ENCODE measurements around the gene DOCK10. TPM values are rescaled to one million over a fixed set of nuclear protein-coding genes. Genes with fewer than 3 reads are reported as not detected.

Gene DOCK10
- total RNA-seq, 2 donors from 2014 or later = 334 to 378 TPM

DNA sequence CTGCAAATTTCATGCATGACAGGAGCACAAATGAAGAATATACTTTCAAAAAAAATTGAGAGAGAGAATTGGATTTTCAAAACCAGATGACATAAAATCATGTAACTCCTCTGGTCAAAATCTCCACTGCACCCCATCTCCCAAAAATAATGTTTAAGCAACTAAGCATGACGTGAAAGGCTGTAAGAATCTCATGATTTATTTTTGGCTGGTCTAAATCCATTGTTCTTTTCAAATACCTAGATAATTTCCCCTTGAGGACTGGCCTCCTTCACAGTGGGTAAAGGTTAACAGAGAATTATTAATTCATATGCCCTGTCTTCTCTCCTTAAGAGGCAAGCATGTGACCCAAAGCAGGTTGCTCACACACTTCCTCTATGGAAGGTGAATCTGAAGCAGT lies 224.6 kb downstream of the DOCK10 start:
- no peak overlapping the region for H3K27ac Mint-ChIP-seq
- no peak overlapping the region for H3K4me3 Mint-ChIP-seq
- peaks cover 18% of the 10 kb centered on the region for H3K36me3 Mint-ChIP-seq
- ATAC-seq (no peak), DNase-seq (ENCODE audit: low spot score) (no peak)
- peaks cover 4 to 10% of the 10 kb centered on the region in 2 donors for H3K4me1 Mint-ChIP-seq (ENCODE audit: low read depth in 2 of 2)
- H3K9me3 Mint-ChIP-seq = no peaks in the 10 kb centered on the region
- no peaks in the 10 kb centered on the region for H3K27me3 Mint-ChIP-seq

DNA sequence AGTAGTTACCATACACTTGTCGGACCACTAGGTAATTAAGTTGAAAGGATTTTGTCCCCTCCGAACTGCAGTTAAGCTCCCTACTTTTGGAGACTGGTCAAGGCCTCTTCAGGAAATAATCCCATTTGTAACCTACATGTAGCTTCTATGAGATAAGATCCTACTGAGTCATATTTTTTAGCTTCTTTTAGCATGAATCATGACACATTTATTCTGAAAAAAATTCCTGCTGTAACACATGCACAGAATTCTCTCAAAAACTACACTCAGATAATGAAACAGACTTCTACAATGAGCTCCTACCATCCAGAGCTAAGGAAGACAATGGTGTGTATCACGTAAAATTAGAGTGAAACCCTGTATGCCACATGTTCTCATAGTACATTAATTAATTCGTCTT lies 225.5 kb downstream of the DOCK10 start:
- no peak for DNase-seq (ENCODE audit: low spot score)
- no peaks in the 10 kb centered on the region for H3K9me3 Mint-ChIP-seq

DNA sequence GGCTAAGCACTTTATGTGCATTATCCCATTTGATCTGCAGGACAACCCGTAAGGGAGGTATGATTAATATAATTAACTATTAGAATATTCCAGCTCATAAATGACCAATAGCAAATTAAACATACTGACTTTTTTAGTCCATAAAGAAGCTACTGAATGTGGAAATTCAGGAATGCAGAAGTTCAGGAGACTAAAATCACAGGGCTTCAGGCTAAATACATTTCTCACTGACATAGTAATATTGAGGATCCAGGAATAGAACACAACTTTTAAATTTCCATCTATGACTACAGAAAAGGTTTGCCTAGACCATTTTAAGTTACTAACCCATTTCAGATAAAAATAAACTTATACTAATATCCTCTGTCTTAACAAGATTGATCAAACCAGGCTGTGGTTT lies 228.7 kb downstream of the DOCK10 start:
- no peak for ATAC-seq
- DNase-seq (ENCODE audit: low spot score) = no peak
- H3K27ac Mint-ChIP-seq = no peak overlapping the region
- H3K27me3 Mint-ChIP-seq = no peaks in the 10 kb centered on the region
- H3K9me3 Mint-ChIP-seq = no peaks in the 10 kb centered on the region
- H3K4me1 Mint-ChIP-seq (ENCODE audit: low read depth in 2 of 2) = peaks cover under 1 to 6% of the 10 kb centered on the region in 2 donors
- H3K4me3 Mint-ChIP-seq = no peak overlapping the region
- peaks cover 19% of the 10 kb centered on the region for H3K36me3 Mint-ChIP-seq

More for the DNA sequence above, 225.5 kb downstream of the DOCK10 start:
- ATAC-seq = no peak
- Mint-ChIP-seq H3K27me3 (no peaks in the 10 kb centered on the region), H3K27ac (no peak overlapping the region), H3K36me3 (peaks cover 18% of the 10 kb centered on the region), H3K4me1 (ENCODE audit: low read depth in 2 of 2) (peaks cover 4 to 10% of the 10 kb centered on the region in 2 donors), H3K4me3 (no peak overlapping the region)

DNA sequence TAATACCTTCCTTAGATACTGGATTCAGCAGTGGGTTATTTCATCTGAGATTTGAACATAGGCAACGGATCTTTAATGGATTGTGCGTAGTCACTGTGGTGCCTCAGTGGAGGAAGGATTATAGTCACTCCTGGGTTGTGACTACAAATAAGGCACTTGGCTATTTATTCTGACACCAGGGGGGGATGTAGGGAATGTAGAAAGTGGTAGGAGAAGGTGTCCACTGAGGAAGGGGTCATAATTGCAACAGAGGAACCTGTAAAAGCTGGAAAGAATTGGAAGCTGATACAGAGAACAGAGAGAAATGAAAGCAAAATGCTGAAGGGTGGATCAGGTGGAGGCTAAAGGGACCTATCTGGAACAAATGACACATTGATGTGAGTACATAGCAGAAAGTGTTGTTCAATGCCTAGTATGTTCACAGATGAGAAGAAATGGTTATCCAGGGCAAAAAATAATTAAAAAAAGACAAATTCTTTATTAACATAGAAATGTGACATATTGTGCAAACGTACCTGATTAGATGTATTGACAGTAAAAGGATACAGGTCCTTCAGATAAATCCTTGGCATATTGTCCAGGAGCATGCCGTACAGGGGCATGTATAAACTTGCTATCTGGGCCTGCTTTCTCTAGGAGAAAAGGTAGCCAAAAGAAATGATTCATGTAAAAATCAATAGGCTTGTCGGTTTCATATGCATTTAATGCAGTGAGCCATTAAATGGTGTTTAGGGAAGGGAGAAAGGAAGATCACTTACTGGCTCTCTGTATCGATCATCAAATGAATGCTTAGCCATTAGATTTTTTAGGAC lies 234.9 kb downstream of the DOCK10 start:
- ATAC-seq (no peak), DNase-seq (ENCODE audit: low spot score) (no peak)
- Mint-ChIP-seq H3K27ac (no peak overlapping the region), H3K36me3 (peaks cover 38% of the 10 kb centered on the region), H3K27me3 (no peaks in the 10 kb centered on the region), H3K9me3 (no peaks in the 10 kb centered on the region), H3K4me3 (no peak overlapping the region), H3K4me1 (ENCODE audit: low read depth in 2 of 2) (peaks cover 0 to 10% of the 10 kb centered on the region in 2 donors)

DNA sequence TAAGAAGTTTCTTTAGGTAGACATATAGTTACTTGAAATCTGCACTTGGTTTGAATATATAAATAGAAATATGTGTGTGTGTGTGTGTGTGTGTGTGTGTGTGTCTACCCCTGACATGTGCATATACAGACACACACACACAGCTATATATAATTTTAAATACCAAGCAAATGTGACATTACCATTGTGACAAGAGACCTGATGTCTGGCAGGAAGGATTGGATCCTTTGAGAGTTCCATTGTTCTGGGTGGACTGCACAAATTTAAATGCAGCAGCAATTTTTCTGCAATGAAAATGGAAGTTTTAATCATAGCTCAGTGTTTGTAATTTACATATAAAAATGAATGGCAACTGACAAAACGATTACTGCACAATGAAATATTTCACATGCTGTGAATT lies 238.3 kb downstream of the DOCK10 start:
- no peak for ATAC-seq
- no peak overlapping the region for H3K4me3 Mint-ChIP-seq
- H3K27me3 Mint-ChIP-seq = no peaks in the 10 kb centered on the region
- H3K9me3 Mint-ChIP-seq = no peaks in the 10 kb centered on the region
- H3K36me3 Mint-ChIP-seq = peaks cover 48% of the 10 kb centered on the region
- H3K27ac Mint-ChIP-seq = no peak overlapping the region
- no peak for DNase-seq (ENCODE audit: low spot score)
- H3K4me1 Mint-ChIP-seq (ENCODE audit: low read depth in 2 of 2) = peaks cover 0 to 9% of the 10 kb centered on the region in 2 donors

DNA sequence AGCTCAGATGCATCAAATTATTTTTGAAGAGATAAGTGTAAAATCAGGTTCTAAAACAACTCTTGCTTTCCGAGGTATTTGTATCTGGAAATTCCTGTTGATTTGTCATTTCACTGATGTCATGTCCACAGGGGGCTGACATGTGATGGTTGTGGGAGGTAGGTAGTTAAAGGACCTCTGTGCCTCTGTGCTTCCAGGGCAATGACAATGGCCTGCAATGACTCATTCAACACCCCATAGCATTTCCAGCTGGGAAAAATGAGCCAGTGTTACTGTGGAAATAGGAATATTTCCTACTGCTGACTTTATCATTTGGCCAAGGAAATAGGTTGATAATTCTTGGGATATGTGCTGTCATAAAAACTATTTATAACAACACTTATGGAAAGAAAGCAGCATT lies 239.9 kb downstream of the DOCK10 start:
- H3K4me3 Mint-ChIP-seq = no peak overlapping the region
- H3K27ac Mint-ChIP-seq = no peak overlapping the region
- H3K27me3 Mint-ChIP-seq = no peaks in the 10 kb centered on the region
- peaks cover 43% of the 10 kb centered on the region for H3K36me3 Mint-ChIP-seq
- peaks cover 0 to 4% of the 10 kb centered on the region in 2 donors for H3K4me1 Mint-ChIP-seq (ENCODE audit: low read depth in 2 of 2)
- no peaks in the 10 kb centered on the region for H3K9me3 Mint-ChIP-seq
- ATAC-seq (no peak), DNase-seq (ENCODE audit: low spot score) (no peak)

DNA sequence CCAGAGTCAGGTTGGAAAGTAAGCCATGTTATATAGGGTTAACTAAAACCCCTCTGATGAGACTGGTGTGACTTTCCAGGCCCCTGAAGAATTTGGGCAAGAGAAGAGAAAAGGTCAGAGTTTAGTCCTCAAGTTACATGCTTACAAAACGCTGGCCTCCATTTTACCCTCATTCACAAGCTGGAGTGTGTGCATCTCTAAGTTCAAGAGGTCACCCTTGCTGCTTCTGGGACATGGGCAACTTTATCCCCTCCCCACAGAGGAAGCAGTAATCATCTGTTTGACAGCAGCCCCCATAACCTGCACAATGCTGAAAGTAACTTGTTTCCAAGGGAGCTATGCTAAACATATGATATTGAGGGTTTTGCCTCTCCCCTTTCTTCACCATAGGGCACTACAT lies 240.9 kb downstream of the DOCK10 start:
- ATAC-seq (no peak), DNase-seq (ENCODE audit: low spot score) (no peak)
- no peak overlapping the region for H3K27ac Mint-ChIP-seq
- H3K4me3 Mint-ChIP-seq = no peak overlapping the region
- H3K4me1 Mint-ChIP-seq (ENCODE audit: low read depth in 2 of 2) = peaks cover 0 to 4% of the 10 kb centered on the region in 2 donors
- peaks cover 41% of the 10 kb centered on the region for H3K36me3 Mint-ChIP-seq
- H3K9me3 Mint-ChIP-seq = no peaks in the 10 kb centered on the region
- no peaks in the 10 kb centered on the region for H3K27me3 Mint-ChIP-seq

DNA sequence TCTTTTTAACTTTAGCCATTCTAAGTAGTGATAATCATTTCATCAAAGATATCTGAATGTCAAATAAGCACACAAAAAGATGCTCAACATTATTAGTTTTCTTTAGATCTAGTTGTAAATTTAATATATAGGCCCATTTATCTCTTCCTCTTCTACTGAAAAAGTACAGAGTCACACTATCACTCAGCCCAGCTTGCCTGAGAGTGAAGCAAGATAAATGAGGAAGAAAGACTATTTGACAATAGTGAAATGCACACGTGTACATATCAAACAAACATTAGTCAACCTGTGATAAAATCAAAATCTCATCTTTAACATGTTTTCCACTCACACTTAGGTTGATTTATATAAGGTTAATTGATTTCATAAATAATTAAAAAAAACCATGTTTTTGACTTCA lies 242.6 kb downstream of the DOCK10 start:
- H3K27ac Mint-ChIP-seq = peak overlapping the region in 1 of 2 donors; percentile 68
- H3K27me3 Mint-ChIP-seq = no peaks in the 10 kb centered on the region
- no peak overlapping the region for H3K4me3 Mint-ChIP-seq
- peaks cover 0 to 4% of the 10 kb centered on the region in 2 donors for H3K4me1 Mint-ChIP-seq (ENCODE audit: low read depth in 2 of 2)
- peaks cover 43% of the 10 kb centered on the region for H3K36me3 Mint-ChIP-seq
- ATAC-seq (no peak), DNase-seq (ENCODE audit: low spot score) (no peak)
- no peaks in the 10 kb centered on the region for H3K9me3 Mint-ChIP-seq

DNA sequence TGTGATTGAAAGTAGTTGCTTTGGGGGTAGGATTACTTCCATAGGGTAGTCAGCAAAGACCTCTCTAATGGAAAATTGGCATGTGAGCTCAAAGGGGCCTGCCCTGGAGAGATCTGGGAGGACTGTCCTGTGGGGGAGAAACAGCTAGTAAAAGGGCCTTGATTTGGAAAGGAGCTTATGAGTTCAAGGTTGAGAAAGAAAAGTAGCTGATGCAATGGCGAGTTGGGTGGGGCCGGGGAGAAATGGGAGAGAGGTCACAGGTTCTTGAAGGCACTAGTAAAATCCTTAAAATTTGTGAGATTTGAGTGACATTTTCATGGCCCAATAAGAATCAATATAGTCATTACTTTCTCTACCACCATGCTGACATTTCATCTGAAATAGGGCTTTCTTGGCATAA lies 244.1 kb downstream of the DOCK10 start:
- DNase-seq (ENCODE audit: low spot score) (no peak), ATAC-seq (no peak)
- Mint-ChIP-seq H3K27me3 (no peaks in the 10 kb centered on the region), H3K9me3 (no peaks in the 10 kb centered on the region), H3K36me3 (peaks cover 54% of the 10 kb centered on the region), H3K27ac (peak overlapping the region in 1 of 2 donors; percentile 64), H3K4me1 (ENCODE audit: low read depth in 2 of 2) (peaks cover 0 to 4% of the 10 kb centered on the region in 2 donors), H3K4me3 (no peak overlapping the region)

DNA sequence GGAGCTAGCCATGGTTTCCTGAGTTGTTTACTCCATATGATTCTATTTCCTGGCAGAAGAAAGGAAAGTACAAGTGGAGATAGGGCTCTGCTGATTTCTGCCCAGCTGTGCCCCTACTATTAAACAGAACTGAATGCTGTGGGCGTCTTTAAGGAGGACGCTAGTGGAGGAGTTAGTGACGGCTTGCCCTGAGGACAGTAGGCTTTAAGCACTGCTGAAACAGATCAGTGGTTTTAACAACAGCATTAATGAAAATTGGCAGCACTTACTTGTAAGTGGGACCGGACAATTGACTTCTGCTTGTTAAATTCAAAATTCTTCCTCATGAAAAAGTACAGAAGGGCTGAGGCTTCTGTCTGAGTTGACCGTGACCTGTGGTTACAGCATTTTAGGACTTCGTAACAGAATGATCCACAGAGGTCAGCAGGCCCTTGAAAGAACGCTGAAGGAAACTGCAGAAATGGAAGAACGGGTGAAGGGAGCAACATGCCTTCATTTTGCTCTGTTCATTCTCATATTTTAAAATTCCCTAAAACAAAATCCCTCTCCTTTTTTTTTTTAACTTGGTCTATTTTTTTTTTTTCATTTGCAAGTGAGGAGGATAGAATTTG lies 245.5 kb downstream of the DOCK10 start:
- H3K4me3 Mint-ChIP-seq = no peak overlapping the region
- H3K9me3 Mint-ChIP-seq = no peaks in the 10 kb centered on the region
- no peak overlapping the region for H3K27ac Mint-ChIP-seq
- DNase-seq (ENCODE audit: low spot score) = no peak
- no peaks in the 10 kb centered on the region for H3K27me3 Mint-ChIP-seq
- no peak for ATAC-seq
- H3K36me3 Mint-ChIP-seq = peaks cover 50% of the 10 kb centered on the region
- H3K4me1 Mint-ChIP-seq (ENCODE audit: low read depth in 2 of 2) = peaks cover 0 to 4% of the 10 kb centered on the region in 2 donors

DNA sequence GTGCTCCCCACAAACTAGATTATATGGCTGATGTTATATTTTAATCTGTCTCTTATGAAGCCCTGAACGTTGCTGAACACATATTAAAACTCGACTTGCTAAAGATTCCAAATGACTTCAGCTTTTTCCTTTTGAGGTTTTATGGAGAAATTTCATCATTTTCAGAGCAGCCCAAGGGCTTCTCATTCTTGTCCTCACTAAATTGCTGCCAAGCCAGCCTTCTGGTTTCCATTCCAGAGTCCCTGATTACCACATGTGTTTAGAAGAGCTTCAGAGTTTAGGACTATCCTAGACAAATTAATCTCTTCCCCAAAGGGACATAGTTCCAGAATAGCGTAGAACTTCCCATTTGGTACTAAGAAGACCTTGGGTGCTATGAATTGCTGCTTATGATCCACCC lies 248.3 kb downstream of the DOCK10 start:
- Mint-ChIP-seq H3K4me1 (ENCODE audit: low read depth in 2 of 2) (no peaks in the 10 kb centered on the region), H3K36me3 (peaks cover 41% of the 10 kb centered on the region), H3K27ac (no peak overlapping the region), H3K4me3 (no peak overlapping the region), H3K27me3 (no peaks in the 10 kb centered on the region), H3K9me3 (no peaks in the 10 kb centered on the region)
- DNase-seq (ENCODE audit: low spot score) = no peak
- no peak for ATAC-seq

DNA sequence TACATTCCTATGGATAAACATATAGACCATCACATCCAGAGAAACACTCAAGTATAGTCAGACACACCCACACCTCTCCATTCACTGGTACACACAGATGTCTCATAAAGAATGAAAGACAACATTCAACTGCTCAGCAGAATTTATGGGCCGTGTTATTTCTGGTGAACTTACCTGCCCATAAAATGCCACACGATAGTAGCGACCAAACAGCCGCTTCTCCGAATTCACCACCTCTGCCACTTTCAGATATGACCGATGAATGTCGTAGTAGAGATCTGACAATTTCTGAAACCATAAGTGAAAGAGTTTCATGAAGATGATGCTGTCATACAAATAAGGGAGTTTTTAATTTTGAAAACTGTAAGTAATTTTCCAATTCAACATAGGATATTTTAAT lies 255.4 kb downstream of the DOCK10 start:
- Mint-ChIP-seq H3K27me3 (no peaks in the 10 kb centered on the region), H3K27ac (no peak overlapping the region), H3K4me3 (no peak overlapping the region), H3K9me3 (no peaks in the 10 kb centered on the region), H3K36me3 (peaks cover 41% of the 10 kb centered on the region), H3K4me1 (ENCODE audit: low read depth in 2 of 2) (peaks cover 5 to 10% of the 10 kb centered on the region in 2 donors)
- ATAC-seq = no peak
- DNase-seq (ENCODE audit: low spot score) = no peak

DNA sequence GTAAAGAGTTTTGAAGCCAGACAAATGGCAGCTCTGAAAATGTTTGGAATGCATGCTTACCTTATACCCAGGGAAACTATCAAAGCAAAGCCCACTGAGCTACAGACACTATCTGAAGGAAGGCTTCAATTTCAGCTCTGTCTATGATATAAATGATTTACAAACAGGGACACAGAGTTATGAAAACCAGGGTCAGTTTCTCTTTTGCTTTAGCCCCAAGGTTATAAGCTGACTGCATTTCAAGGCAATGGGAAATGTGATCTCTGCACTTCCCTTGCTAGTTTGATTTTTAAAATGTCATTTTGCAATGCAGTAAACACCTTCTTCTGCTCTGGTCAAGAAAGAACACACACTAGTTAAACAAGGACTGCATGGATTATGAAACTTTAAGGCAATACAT lies 260.9 kb downstream of the DOCK10 start:
- no peak for DNase-seq (ENCODE audit: low spot score)
- Mint-ChIP-seq H3K9me3 (no peaks in the 10 kb centered on the region), H3K36me3 (peaks cover 42% of the 10 kb centered on the region), H3K27ac (peak overlapping the region; percentile 26 to 40), H3K4me3 (no peak overlapping the region), H3K4me1 (ENCODE audit: low read depth in 2 of 2) (peaks cover 8 to 9% of the 10 kb centered on the region in 2 donors), H3K27me3 (no peaks in the 10 kb centered on the region)
- no peak for ATAC-seq

DNA sequence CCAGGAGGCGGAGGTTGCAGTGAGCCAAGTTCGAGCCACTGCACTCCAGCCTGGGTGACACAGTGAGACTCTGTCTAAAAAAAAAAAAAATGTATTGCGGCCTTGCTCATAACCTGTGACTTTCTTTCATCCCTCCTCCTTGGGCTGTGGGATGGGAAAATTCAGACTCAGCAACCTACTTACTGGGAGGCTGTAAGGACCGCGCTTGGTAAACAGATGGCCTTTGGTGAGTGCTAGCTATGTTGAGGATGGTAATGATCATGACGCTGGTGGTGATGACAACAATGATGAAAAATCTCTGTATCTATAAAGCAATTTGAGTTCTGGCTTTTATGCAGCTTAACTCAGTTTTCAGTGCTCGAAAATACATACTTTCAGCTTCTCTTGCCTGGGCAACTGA lies 261.4 kb downstream of the DOCK10 start:
- no peak for ATAC-seq
- Mint-ChIP-seq H3K4me1 (ENCODE audit: low read depth in 2 of 2) (peaks cover 8 to 9% of the 10 kb centered on the region in 2 donors), H3K4me3 (no peak overlapping the region), H3K27ac (peak overlapping the region in 1 of 2 donors; percentile 26), H3K36me3 (peaks cover 41% of the 10 kb centered on the region), H3K9me3 (no peaks in the 10 kb centered on the region), H3K27me3 (no peaks in the 10 kb centered on the region)
- no peak for DNase-seq (ENCODE audit: low spot score)
